ENCODE data around the gene CASS4.

Gene CASS4

GRCh38 chr20:56449459-56449858 is 37.4 kb downstream of the CASS4 start:
- DNase-seq: no peak

- no peak for DNase-seq
These were observed 39.2 kb downstream of the CASS4 start for GRCh38 chr20:56451056-56451765.

GRCh38 chr20:56453352-56453751 is 41.3 kb downstream of the CASS4 start:
- DNase-seq: no peak

DNA sequence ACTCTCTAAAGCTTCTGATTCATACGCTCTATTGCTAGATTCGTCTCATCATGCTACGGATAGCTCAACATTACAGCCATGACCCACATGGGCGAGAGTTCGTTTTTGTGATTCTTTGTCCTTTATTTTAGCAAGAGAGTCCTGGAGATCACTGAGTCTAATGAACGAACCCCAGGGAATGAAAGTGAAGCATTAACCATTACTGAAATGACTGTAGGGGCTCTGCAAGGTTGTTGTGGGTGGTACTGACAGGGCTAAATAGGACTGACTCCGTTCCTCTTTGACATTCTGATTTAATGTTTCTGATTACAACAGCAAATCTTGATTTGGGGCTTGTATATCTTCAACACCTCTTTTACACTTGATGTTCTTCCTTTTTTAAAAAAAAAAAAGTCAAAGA is 42.7 kb downstream of the CASS4 start:
- DNase-seq: no peak

DNA sequence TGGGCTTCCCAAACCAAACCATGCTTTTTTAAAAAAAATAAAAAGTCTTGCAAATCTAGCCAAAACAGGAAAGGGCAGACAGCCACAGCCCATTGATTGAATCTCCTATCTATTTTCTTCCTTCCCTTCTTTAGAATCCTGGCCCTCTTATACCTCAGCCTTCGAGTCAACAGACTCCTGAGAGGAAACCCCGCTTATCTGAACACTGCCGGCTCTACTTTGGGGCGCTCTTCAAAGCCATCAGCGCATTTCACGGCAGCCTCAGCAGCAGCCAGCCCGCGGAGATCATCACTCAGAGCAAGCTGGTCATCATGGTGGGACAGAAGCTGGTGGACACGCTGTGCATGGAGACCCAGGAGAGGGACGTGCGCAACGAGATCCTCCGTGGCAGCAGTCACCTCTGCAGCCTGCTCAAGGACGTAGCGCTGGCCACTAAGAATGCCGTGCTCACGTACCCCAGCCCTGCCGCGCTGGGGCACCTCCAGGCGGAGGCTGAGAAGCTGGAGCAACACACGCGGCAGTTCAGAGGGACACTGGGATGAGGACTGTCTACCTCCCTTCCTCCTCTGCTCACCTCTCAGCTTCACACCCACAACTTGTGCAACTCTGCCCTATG is 46.3 kb downstream of the CASS4 start:
- no peak for DNase-seq

- no peak for DNase-seq
These were observed 48.4 kb downstream of the CASS4 start for GRCh38 chr20:56460459-56460858.

- no peak for DNase-seq
These were observed 49.5 kb downstream of the CASS4 start for GRCh38 chr20:56461576-56461975.

DNA sequence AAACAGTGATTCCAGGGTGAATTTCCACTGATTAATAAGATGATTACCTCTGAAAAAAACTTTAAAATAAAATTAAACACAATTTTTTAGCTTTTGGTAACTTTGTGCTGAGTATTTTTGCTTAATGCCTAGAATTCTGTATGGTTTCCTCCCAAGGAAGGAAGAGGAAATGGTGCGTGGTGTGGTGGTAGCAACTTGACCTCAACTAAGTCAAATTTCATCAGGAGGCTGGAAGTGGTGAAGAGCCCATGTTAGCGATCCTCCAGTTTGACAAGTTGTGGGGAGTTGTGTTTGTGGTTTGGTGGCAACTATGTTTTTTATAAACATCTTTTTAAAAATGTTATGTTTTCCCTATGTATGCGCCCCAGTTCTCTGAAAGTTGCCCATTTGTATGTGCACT is 51.4 kb downstream of the CASS4 start:
- DNase-seq: no peak

- DNase-seq: no peak
These were observed 53.9 kb downstream of the CASS4 start for GRCh38 chr20:56465997-56466396.

DNA sequence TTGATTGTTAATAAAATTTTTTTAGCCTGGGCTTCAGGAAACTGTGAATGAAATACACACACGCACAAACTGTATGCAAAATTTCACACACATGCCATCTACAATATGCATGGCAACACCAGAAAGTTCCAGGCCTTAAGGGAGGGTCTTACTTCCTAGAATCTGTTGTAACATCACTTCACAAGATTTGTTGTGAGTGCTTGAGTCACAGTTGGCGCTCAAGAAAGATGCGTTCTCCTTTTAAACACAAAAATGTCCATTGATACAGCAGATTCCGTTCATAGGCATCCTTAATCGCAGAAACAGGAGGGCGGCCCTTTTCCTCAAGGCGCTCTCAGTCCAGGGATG is 55.9 kb downstream of the CASS4 start:
- no peak for DNase-seq

GRCh38 chr20:56468316-56469076 is 56.4 kb downstream of the CASS4 start, which contains the start of gene RTF2:
RTF2 (plus strand) TSS chr20:56468627; CDS start chr20:56468698, 71 bp downstream.
- peak; percentile 73 for DNase-seq

GRCh38 chr20:56469077-56469449 is 57.0 kb downstream of the CASS4 start:
- DNase-seq: no peak

DNA sequence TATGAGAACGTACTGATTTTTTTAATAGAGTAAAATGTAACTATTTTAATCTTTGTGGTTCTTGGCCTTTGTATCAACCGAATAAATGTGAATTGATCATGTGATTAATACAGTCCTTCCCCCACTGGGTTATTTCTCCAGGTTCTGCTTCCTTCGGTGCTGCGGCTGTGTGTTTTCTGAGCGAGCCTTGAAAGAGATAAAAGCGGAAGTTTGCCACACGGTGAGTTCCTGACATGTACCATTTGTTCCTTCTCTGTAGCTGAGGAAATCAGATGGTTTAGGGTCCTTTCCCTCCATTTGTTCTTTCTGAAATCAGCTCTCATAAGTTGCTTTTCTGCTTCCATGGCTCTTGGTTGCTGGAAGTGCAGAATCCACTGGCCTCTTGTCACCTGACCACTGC is 71.9 kb downstream of the CASS4 start:
- DNase-seq: no peak

DNA sequence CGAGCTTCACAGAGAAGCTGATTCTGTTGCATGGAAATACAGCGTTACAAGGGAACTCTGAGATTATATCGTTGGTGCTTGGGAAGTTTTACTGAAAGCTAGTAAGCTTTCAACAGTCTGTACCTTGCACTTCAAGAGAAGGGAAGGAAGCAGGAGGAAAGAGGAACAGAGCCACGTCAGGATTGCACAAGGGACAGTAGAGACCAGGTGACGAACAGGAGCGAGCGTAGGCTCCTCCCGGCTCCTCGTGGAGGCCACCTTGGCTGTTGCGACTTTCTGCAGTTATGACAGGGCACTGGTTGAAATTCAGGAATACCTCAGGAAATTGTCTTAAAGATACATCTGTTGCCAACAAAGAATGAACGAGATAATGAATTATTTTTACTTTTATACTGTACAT is 75.2 kb downstream of the CASS4 start:
- no peak for DNase-seq

- no peak for DNase-seq
These were observed 76.5 kb downstream of the CASS4 start for GRCh38 chr20:56488566-56488965.

- no peak for DNase-seq
These were observed 89.1 kb downstream of the CASS4 start for GRCh38 chr20:56501116-56501515.

GRCh38 chr20:56503916-56504315 is 91.9 kb downstream of the CASS4 start:
- DNase-seq: no peak

GRCh38 chr20:56504373-56505005 is 92.4 kb downstream of the CASS4 start:
- DNase-seq: no peak

- DNase-seq: no peak
These were observed 94.0 kb downstream of the CASS4 start for GRCh38 chr20:56506103-56506502.
